ENCODE measurements around the gene POU6F2.
"Not testable (repeated sequence)": the region's sequence is repeated elsewhere in the genome, so short reads cannot be mapped to it uniquely, and the experiment has no call there.

Gene POU6F2

GRCh38 chr7:39001595-39001994 is 23.9 kb downstream of the POU6F2 start:
- H3K4me1 ChIP-seq (ENCODE audit: control insufficient read depth, low read depth, low read length), result no peaks in the 10 kb centered on the region
- H2BK120ac ChIP-seq (ENCODE audit: low read depth, low read length), result no peak overlapping the region
- no CpG with 5 or more reads among the region's 1 CpG for WGBS (ENCODE audit: extremely low coverage, insufficient coverage, low lambda C conversion rate)
- H2BK5ac ChIP-seq (ENCODE audit: low read length), result no peak overlapping the region
- H3K9ac ChIP-seq (ENCODE audit: low read length), result no peak overlapping the region
- no peak overlapping the region for H3K23ac ChIP-seq (ENCODE audit: low read length)
- no peaks in the 10 kb centered on the region for H3K36me3 ChIP-seq (ENCODE audit: control insufficient read depth, insufficient read depth, low read length)
- no peak overlapping the region for H3K4me2 ChIP-seq (ENCODE audit: low read length)
- no peak overlapping the region for H2BK15ac ChIP-seq (replicated peaks; ENCODE audit: low read depth)
- no peaks in the 10 kb centered on the region for H3K27me3 ChIP-seq (ENCODE audit: insufficient read depth, low read length, poor library complexity)
- H3K4ac ChIP-seq (ENCODE audit: low read depth, low read length), result no peak overlapping the region
- H2AK5ac ChIP-seq (ENCODE audit: low read length), result no peak overlapping the region
- DNase-seq, result no peak
- no peak overlapping the region for H3K56ac ChIP-seq (ENCODE audit: low read length)
- H3K79me2 ChIP-seq (ENCODE audit: control insufficient read depth, insufficient read depth, low read length), result no peaks in the 10 kb centered on the region
- H3K27ac ChIP-seq (ENCODE audit: low read depth, low read length), result no peak overlapping the region
- no peak overlapping the region for H4K8ac ChIP-seq (ENCODE audit: low read depth, low read length)
- H3K4me3 ChIP-seq (ENCODE audit: low read length), result no peak overlapping the region
- no peak overlapping the region for H3K18ac ChIP-seq (ENCODE audit: low read length)
- H3K79me1 ChIP-seq (ENCODE audit: low read length), result no peaks in the 10 kb centered on the region
- no peak overlapping the region for H4K5ac ChIP-seq (ENCODE audit: low read length)

GRCh38 chr7:39002755-39003154 is 25.0 kb downstream of the POU6F2 start:
- no peak for DNase-seq
- no peak overlapping the region for H3K27ac ChIP-seq (ENCODE audit: low read depth, low read length)
- H2BK15ac ChIP-seq (replicated peaks; ENCODE audit: low read depth), result no peak overlapping the region
- H2AK5ac ChIP-seq (ENCODE audit: low read length), result no peak overlapping the region
- no peaks in the 10 kb centered on the region for H3K36me3 ChIP-seq (ENCODE audit: control insufficient read depth, insufficient read depth, low read length)
- H3K4me1 ChIP-seq (ENCODE audit: control insufficient read depth, low read depth, low read length), result no peaks in the 10 kb centered on the region
- H3K18ac ChIP-seq (ENCODE audit: low read length), result no peak overlapping the region
- no peaks in the 10 kb centered on the region for H3K79me2 ChIP-seq (ENCODE audit: control insufficient read depth, insufficient read depth, low read length)
- no peak overlapping the region for H2BK120ac ChIP-seq (ENCODE audit: low read depth, low read length)
- H3K56ac ChIP-seq (ENCODE audit: low read length), result no peak overlapping the region
- no peak overlapping the region for H3K4me3 ChIP-seq (ENCODE audit: low read length)
- no CpG with 5 or more reads among the region's 5 CpGs for WGBS (ENCODE audit: extremely low coverage, insufficient coverage, low lambda C conversion rate)
- H3K4ac ChIP-seq (ENCODE audit: low read depth, low read length), result no peak overlapping the region
- no peaks in the 10 kb centered on the region for H3K27me3 ChIP-seq (ENCODE audit: insufficient read depth, low read length, poor library complexity)
- no peaks in the 10 kb centered on the region for H3K79me1 ChIP-seq (ENCODE audit: low read length)
- H3K9ac ChIP-seq (ENCODE audit: low read length), result no peak overlapping the region
- H3K23ac ChIP-seq (ENCODE audit: low read length), result no peak overlapping the region
- H4K5ac ChIP-seq (ENCODE audit: low read length), result no peak overlapping the region
- H2BK5ac ChIP-seq (ENCODE audit: low read length), result no peak overlapping the region
- no peak overlapping the region for H3K4me2 ChIP-seq (ENCODE audit: low read length)
- H4K8ac ChIP-seq (ENCODE audit: low read depth, low read length), result no peak overlapping the region

- Histone ChIP-seq H3K4me2 (ENCODE audit: low read length) (no peak overlapping the region), H3K27ac (ENCODE audit: low read depth, low read length) (no peak overlapping the region)
- no CpG with 5 or more reads among the region's 8 CpGs for WGBS (ENCODE audit: extremely low coverage, insufficient coverage, low lambda C conversion rate)
Observed at GRCh38 chr7:39005036-39005435, 27.3 kb downstream of the POU6F2 start.

GRCh38 chr7:39005461-39005860 is 27.8 kb downstream of the POU6F2 start:
- Histone ChIP-seq H2BK120ac (ENCODE audit: low read depth, low read length) (no peak overlapping the region), H3K27ac (ENCODE audit: low read depth, low read length) (no peak overlapping the region), H3K4me2 (ENCODE audit: low read length) (no peak overlapping the region), H2BK5ac (ENCODE audit: low read length) (no peak overlapping the region), H3K4ac (ENCODE audit: low read depth, low read length) (no peak overlapping the region), H2BK15ac (replicated peaks; ENCODE audit: low read depth) (no peak overlapping the region), H3K79me1 (ENCODE audit: low read length) (no peaks in the 10 kb centered on the region), H3K18ac (ENCODE audit: low read length) (no peak overlapping the region), H2AK5ac (ENCODE audit: low read length) (no peak overlapping the region), H3K79me2 (ENCODE audit: control insufficient read depth, insufficient read depth, low read length) (no peaks in the 10 kb centered on the region), H3K9ac (ENCODE audit: low read length) (no peak overlapping the region), H4K8ac (ENCODE audit: low read depth, low read length) (no peak overlapping the region), H3K4me1 (ENCODE audit: control insufficient read depth, low read depth, low read length) (no peaks in the 10 kb centered on the region), H3K56ac (ENCODE audit: low read length) (no peak overlapping the region), H3K36me3 (ENCODE audit: control insufficient read depth, insufficient read depth, low read length) (no peaks in the 10 kb centered on the region), H3K27me3 (ENCODE audit: insufficient read depth, low read length, poor library complexity) (no peaks in the 10 kb centered on the region), H3K4me3 (ENCODE audit: low read length) (no peak overlapping the region), H3K23ac (ENCODE audit: low read length) (no peak overlapping the region), H4K5ac (ENCODE audit: low read length) (no peak overlapping the region)
- WGBS (ENCODE audit: extremely low coverage, insufficient coverage, low lambda C conversion rate), result no CpG with 5 or more reads among the region's 6 CpGs
- DNase-seq, result no peak

More at GRCh38 chr7:39005036-39005435, 27.3 kb downstream of the POU6F2 start:
- Histone ChIP-seq H3K27me3 (ENCODE audit: insufficient read depth, low read length, poor library complexity) (no peaks in the 10 kb centered on the region), H3K9ac (ENCODE audit: low read length) (no peak overlapping the region), H3K4me1 (ENCODE audit: control insufficient read depth, low read depth, low read length) (no peaks in the 10 kb centered on the region), H3K4me3 (ENCODE audit: low read length) (no peak overlapping the region), H3K79me1 (ENCODE audit: low read length) (no peaks in the 10 kb centered on the region), H3K4ac (ENCODE audit: low read depth, low read length) (no peak overlapping the region), H2BK15ac (replicated peaks; ENCODE audit: low read depth) (no peak overlapping the region), H4K8ac (ENCODE audit: low read depth, low read length) (no peak overlapping the region), H3K18ac (ENCODE audit: low read length) (no peak overlapping the region), H3K36me3 (ENCODE audit: control insufficient read depth, insufficient read depth, low read length) (no peaks in the 10 kb centered on the region), H2BK120ac (ENCODE audit: low read depth, low read length) (no peak overlapping the region), H3K56ac (ENCODE audit: low read length) (no peak overlapping the region), H3K79me2 (ENCODE audit: control insufficient read depth, insufficient read depth, low read length) (no peaks in the 10 kb centered on the region), H2AK5ac (ENCODE audit: low read length) (no peak overlapping the region), H4K5ac (ENCODE audit: low read length) (no peak overlapping the region), H3K23ac (ENCODE audit: low read length) (no peak overlapping the region), H2BK5ac (ENCODE audit: low read length) (no peak overlapping the region)
- DNase-seq, result no peak

GRCh38 chr7:39013049-39013939 is 35.6 kb downstream of the POU6F2 start:
- not testable (repeated sequence) for H3K27me3 ChIP-seq (ENCODE audit: insufficient read depth, low read length, poor library complexity); H3K9ac ChIP-seq (ENCODE audit: low read length); H3K36me3 ChIP-seq (ENCODE audit: control insufficient read depth, insufficient read depth, low read length); H3K4me2 ChIP-seq (ENCODE audit: low read length); H3K4me3 ChIP-seq (ENCODE audit: low read length); H4K5ac ChIP-seq (ENCODE audit: low read length); H3K4ac ChIP-seq (ENCODE audit: low read depth, low read length); H3K27ac ChIP-seq (ENCODE audit: low read depth, low read length); H2AK5ac ChIP-seq (ENCODE audit: low read length); DNase-seq; H3K4me1 ChIP-seq (ENCODE audit: control insufficient read depth, low read depth, low read length); H3K18ac ChIP-seq (ENCODE audit: low read length); H2BK5ac ChIP-seq (ENCODE audit: low read length); H3K79me2 ChIP-seq (ENCODE audit: control insufficient read depth, insufficient read depth, low read length); H3K23ac ChIP-seq (ENCODE audit: low read length); H4K8ac ChIP-seq (ENCODE audit: low read depth, low read length); H3K56ac ChIP-seq (ENCODE audit: low read length); H3K79me1 ChIP-seq (ENCODE audit: low read length); H2BK120ac ChIP-seq (ENCODE audit: low read depth, low read length)
- WGBS (ENCODE audit: extremely low coverage, insufficient coverage, low lambda C conversion rate), result no CpG with 5 or more reads among the region's 34 CpGs
- peak overlapping the region; percentile 57 for H2BK15ac ChIP-seq (replicated peaks; ENCODE audit: low read depth)

- H3K4me2 ChIP-seq (ENCODE audit: low read length), result no peak overlapping the region
- no peak overlapping the region for H3K23ac ChIP-seq (ENCODE audit: low read length)
- no peaks in the 10 kb centered on the region for H3K27me3 ChIP-seq (ENCODE audit: insufficient read depth, low read length, poor library complexity)
Observed at GRCh38 chr7:39016609-39017008, 38.9 kb downstream of the POU6F2 start.

More at GRCh38 chr7:39016609-39017008, 38.9 kb downstream of the POU6F2 start:
- no peak overlapping the region for H3K4ac ChIP-seq (ENCODE audit: low read depth, low read length)
- H2BK120ac ChIP-seq (ENCODE audit: low read depth, low read length), result no peak overlapping the region
- WGBS (ENCODE audit: extremely low coverage, insufficient coverage, low lambda C conversion rate), result no CpG with 5 or more reads among the region's 9 CpGs
- H3K56ac ChIP-seq (ENCODE audit: low read length), result no peak overlapping the region
- H3K9ac ChIP-seq (ENCODE audit: low read length), result no peak overlapping the region
- peak; percentile 10 for DNase-seq
- no peak overlapping the region for H3K4me3 ChIP-seq (ENCODE audit: low read length)
- H3K4me1 ChIP-seq (ENCODE audit: control insufficient read depth, low read depth, low read length), result no peaks in the 10 kb centered on the region
- no peak overlapping the region for H3K18ac ChIP-seq (ENCODE audit: low read length)
- H2AK5ac ChIP-seq (ENCODE audit: low read length), result no peak overlapping the region
- no peak overlapping the region for H2BK15ac ChIP-seq (replicated peaks; ENCODE audit: low read depth)
- no peak overlapping the region for H4K5ac ChIP-seq (ENCODE audit: low read length)
- H4K8ac ChIP-seq (ENCODE audit: low read depth, low read length), result no peak overlapping the region
- no peaks in the 10 kb centered on the region for H3K79me2 ChIP-seq (ENCODE audit: control insufficient read depth, insufficient read depth, low read length)
- no peaks in the 10 kb centered on the region for H3K79me1 ChIP-seq (ENCODE audit: low read length)
- H3K27ac ChIP-seq (ENCODE audit: low read depth, low read length), result no peak overlapping the region
- no peak overlapping the region for H2BK5ac ChIP-seq (ENCODE audit: low read length)
- H3K36me3 ChIP-seq (ENCODE audit: control insufficient read depth, insufficient read depth, low read length), result no peaks in the 10 kb centered on the region
